K562 (cell line): Measurements from ENCODE around the gene PFKP. TPM values are rescaled to one million over a fixed set of nuclear protein-coding genes. Genes with fewer than 3 reads are reported as not detected.

Source experiments
- AFF4 ChIP-seq: sonication (generic); formaldehyde crosslinking; IDR thresholded peaks from 2 replicates; pipeline ENCODE4 v1.8.0; 2023; ENCODE audit warnings: mild to moderate bottlenecking, missing genetic modification reagents
- GATA2 ChIP-seq: sonication (generic); formaldehyde crosslinking; IDR thresholded peaks from 2 replicates; pipeline ENCODE4 v1.4.0; 2020; ENCODE audit warnings: mild to moderate bottlenecking, missing genetic modification reagents
- GTF3C2 ChIP-seq: IDR thresholded peaks from 3 replicates; pipeline ENCODE4 v1.6.1; 2011; ENCODE audit warnings: borderline replicate concordance, mild to moderate bottlenecking, moderate library complexity; ENCODE audit not compliant: insufficient read length; ENCODE audit errors: extremely low read depth
- ILK ChIP-seq: fragments of 450-650 bp; IDR thresholded peaks from 2 replicates; pipeline ENCODE4 v1.6.1; 2016; ENCODE audit warnings: missing genetic modification characterization, low read depth, mild to moderate bottlenecking, missing compliant biosample characterization, moderate library complexity, borderline replicate concordance
- L3MBTL2 ChIP-seq: fragments of 450-650 bp; IDR thresholded peaks from 2 replicates; pipeline ENCODE4 v1.6.1; 2016; ENCODE audit warnings: mild to moderate bottlenecking, moderate library complexity
- MLLT1 ChIP-seq, 2 experiments: fragments of 450-650 bp; IDR thresholded peaks; 2 replicates each; pipeline ENCODE4 v1.6.1; 2016
- NR2C2 ChIP-seq, 2 experiments: fragments of 200-800 bp in 1 of 2; sonication (Bioruptor generic) in 1 of 2; sonication (generic) in 1 of 2; formaldehyde crosslinking in 1 of 2; IDR thresholded peaks; 2 replicates each; pipeline versions ENCODE4 v1.6.1 to v1.8.0; 2016 to 2022; ENCODE audit warnings: mild to moderate bottlenecking in 1 of 2, missing compliant biosample characterization in 1 of 2, missing genetic modification characterization in 1 of 2, missing genetic modification reagents in 1 of 2
- TEAD4 ChIP-seq, 2 experiments: sonication (generic) in 1 of 2; formaldehyde crosslinking in 1 of 2; IDR thresholded peaks; 2 replicates each; pipeline versions ENCODE4 v1.6.1 to v1.8.0; 2012 to 2022; ENCODE audit warnings: borderline replicate concordance in 1 of 2, inconsistent platforms in 1 of 2, low read length in 1 of 2, mild to moderate bottlenecking in 1 of 2, missing genetic modification reagents in 1 of 2
- TFAP4 ChIP-seq: sonication (generic); formaldehyde crosslinking; IDR thresholded peaks from 2 replicates; pipeline ENCODE4 v1.8.0; 2022; ENCODE audit warnings: missing genetic modification reagents, mild to moderate bottlenecking, moderate library complexity, borderline replicate concordance
- ZBTB9 ChIP-seq: fragments of 450-650 bp; formaldehyde crosslinking; IDR thresholded peaks from 2 replicates; pipeline ENCODE4 v1.4.0; 2020; ENCODE audit warnings: mild to moderate bottlenecking, moderate library complexity
- polyA plus RNA-seq, 8 experiments: library from polyadenylated mRNA; depleted of rRNA in 4 of 8; stranded (reverse) in 5 of 8; unstranded in 3 of 8; fragments of >200 nt; fragmentation: Nextera tagmentation in 2 of 8; fragmentation: Illumina TruSeq in 1 of 8; extraction: Ambion mirVana in 2 of 8; extraction: Trizol in 1 of 8; gene quantifications; 2 replicates each; pipeline versions ENCODE4 v1.2.1 to v1.2.3, GENCODE V29; 2011 to 2014; ENCODE audit warnings: inconsistent platforms in 1 of 8, missing spikeins in 1 of 8
- total RNA-seq, 7 experiments: library from RNA; depleted of rRNA in 6 of 7; stranded (reverse); fragments of >200 nt in 6 of 7; fragmentation: Illumina TruSeq in 2 of 7; extraction: Trizol in 2 of 7; gene quantifications; 2 replicates each; pipeline versions ENCODE4 v1.2.1 to v1.2.3, GENCODE V29; 2011 to 2021; ENCODE audit warnings: low replicate concordance in 1 of 7

The PFKP gene
- total and polyA plus RNA-seq, 9 of the 15 experiments (the other 6 are each of a cell fraction or from before 2014, with no cell fraction given), result 23.5 to 116 (median 62.1) TPM

- TF ChIP-seq GTF3C2 (no peak), L3MBTL2 (peak; percentile 45; the same call in 1 of the 2 replicates), MLLT1 (IDR thresholded peaks at IDR 0.05) (peak in 1 of 2 experiments; percentile 49; a peak in 1 of 4 replicates), NR2C2 (CRISPR knock-in tag; IDR thresholded peaks at IDR 0.05) (no peak), NR2C2 (tag; IDR thresholded peaks at IDR 0.05) (peak; percentile 66), TEAD4 (IDR thresholded peaks at IDR 0.05; ENCODE audit: low read length) (peak; percentile 51), TEAD4 (CRISPR knock-in tag; IDR thresholded peaks at IDR 0.05; ENCODE audit: borderline replicate concordance) (no peak), TFAP4 (CRISPR knock-in tag) (peak; percentile 71; the same call in 1 of the 2 replicates), GATA2 (CRISPR knock-in tag) (peak; percentile 75), ZBTB9 (CRISPR knock-in tag) (peak; percentile 93), ILK (no peak), AFF4 (CRISPR knock-in tag) (no peak)
These were observed 6.9 kb downstream of the PFKP start (continued) for GRCh38 chr10:3074145-3074665.
